Erythroblast (primary cell): ENCODE results near the gene TMC1.

Source experiments
- GATA1 ChIP-seq: IDR thresholded peaks from 2 replicates; pipeline ENCODE4 v1.6.1; 2011; ENCODE audit warnings: low read depth, mild to moderate bottlenecking, control low read depth, low read length, moderate library complexity
- POLR2A ChIP-seq: IDR thresholded peaks from 2 replicates; pipeline ENCODE4 v1.6.1; 2011; ENCODE audit warnings: mild to moderate bottlenecking, low read length

GRCh38 chr9:72649127-72649442 lies 127.7 kb downstream of the TMC1 start:
- no peak for TF ChIP-seq POLR2A
- no peak for TF ChIP-seq GATA1
